ENCODE data around the gene TINAGL1.

The TINAGL1 gene

DNA sequence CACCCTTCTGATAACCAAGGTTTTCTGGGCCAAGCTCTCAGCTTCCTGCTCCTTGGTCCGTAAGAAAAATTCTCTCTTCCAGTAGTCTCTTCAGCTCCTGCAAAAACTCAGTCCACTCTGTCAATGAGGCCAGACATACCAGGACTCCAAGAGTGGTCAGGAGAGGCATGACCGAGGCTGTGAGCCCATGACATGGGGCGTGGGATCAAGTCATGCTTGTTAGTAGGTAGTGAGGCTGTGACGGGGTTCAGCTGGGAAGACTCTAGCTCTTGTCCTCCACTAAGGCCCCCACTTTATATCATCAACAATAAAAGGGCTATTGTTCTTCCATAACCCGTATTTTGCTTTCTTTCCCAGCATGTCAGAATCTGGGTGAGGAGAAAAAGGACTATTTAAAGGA is 31.0 kb downstream of the TINAGL1 start:
- no peak for DNase-seq (ENCODE audit: low read depth)

DNA sequence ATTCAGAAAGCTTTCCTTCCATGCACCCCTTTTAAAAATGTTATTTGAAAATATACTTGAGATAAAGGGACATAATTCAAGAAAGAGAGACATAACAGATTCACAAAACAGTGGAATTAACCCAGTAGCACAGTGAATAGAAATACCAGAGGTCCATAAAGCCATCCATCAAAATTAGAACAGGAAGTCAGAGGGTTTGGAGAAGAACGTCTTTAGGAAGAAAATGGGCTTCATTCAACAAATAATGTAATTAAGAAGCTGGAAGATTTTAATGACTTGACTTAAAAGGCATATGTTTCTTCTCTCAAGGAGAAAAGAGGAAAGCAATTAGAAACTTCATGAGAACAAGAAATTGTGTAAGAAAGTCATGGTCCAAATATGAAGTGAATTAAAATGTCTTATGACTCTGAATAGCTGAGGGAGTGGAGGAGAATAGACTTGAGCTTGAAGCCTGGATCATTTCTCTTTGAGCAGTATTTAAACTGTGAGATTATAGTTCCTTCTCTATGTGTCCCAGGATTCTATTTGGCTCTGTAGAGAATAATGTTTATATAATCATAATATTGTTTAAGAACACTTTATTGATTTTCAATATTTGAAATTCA is 33.3 kb downstream of the TINAGL1 start:
- no peak for DNase-seq (ENCODE audit: low read depth)

GRCh38 chr1:31614414-31615005 is 38.2 kb downstream of the TINAGL1 start:
- DNase-seq (ENCODE audit: low read depth) = no peak

- DNase-seq (ENCODE audit: low read depth) = no peak
Measured at GRCh38 chr1:31615414-31615813, 39.1 kb downstream of the TINAGL1 start.

GRCh38 chr1:31615939-31616338 is 39.6 kb downstream of the TINAGL1 start:
- no peak for DNase-seq (ENCODE audit: low read depth)

GRCh38 chr1:31617218-31617915 is 41.1 kb downstream of the TINAGL1 start, which contains the start of gene HCRTR1:
Gene HCRTR1 (plus strand): TSS chr1:31617689. CDS start chr1:31619193, 1,504 bp downstream.
- DNase-seq (ENCODE audit: low read depth) = no peak

- no peak for DNase-seq (ENCODE audit: low read depth)
Measured at GRCh38 chr1:31617916-31618746, 41.8 kb downstream of the TINAGL1 start.

- DNase-seq (ENCODE audit: low read depth) = no peak
Measured at GRCh38 chr1:31618916-31619846, 42.9 kb downstream of the TINAGL1 start.

- no peak for DNase-seq (ENCODE audit: low read depth)
Measured at GRCh38 chr1:31620631-31621497, 44.5 kb downstream of the TINAGL1 start.

GRCh38 chr1:31621498-31621820 is 45.1 kb downstream of the TINAGL1 start:
- no peak for DNase-seq (ENCODE audit: low read depth)

GRCh38 chr1:31621847-31622730 is 45.8 kb downstream of the TINAGL1 start:
- DNase-seq (ENCODE audit: low read depth) = no peak

DNA sequence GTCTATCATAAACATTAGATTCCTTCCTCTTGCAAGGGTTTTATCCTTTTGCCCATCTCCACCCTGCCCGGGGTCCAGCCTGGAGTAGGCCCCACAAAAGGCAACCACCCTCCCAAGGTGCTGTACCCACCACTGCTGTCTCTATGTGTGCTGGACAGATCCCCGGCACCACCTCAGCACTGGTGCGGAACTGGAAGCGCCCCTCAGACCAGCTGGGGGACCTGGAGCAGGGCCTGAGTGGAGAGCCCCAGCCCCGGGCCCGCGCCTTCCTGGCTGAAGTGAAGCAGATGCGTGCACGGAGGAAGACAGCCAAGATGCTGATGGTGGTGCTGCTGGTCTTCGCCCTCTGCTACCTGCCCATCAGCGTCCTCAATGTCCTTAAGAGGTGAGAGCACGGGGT is 47.0 kb downstream of the TINAGL1 start:
- DNase-seq (ENCODE audit: low read depth) = no peak

DNA sequence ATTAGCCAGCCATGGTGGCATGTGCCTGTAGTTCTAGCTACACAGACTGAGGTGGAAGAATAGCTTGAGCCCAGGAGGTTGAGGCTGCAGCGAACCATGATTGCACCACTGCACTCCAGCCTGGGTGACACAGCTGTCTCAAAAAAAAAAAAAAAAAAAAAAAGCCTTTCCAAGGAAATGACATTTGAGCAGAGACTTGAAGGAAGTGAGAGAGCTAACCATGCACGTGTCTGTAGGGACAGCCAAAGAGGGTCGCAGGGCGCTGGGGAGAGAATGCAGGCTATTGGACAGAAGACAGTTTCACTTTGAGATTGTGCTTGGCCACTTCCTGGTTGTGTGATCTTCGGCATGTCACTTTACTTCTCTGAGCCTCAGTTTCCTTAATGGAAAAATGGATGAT is 48.0 kb downstream of the TINAGL1 start:
- no peak for DNase-seq (ENCODE audit: low read depth)

- no peak for DNase-seq (ENCODE audit: low read depth)
Measured at GRCh38 chr1:31624731-31625514, 48.6 kb downstream of the TINAGL1 start.

GRCh38 chr1:31625561-31626222 is 49.4 kb downstream of the TINAGL1 start:
- no peak for DNase-seq (ENCODE audit: low read depth)

- no peak for DNase-seq (ENCODE audit: low read depth)
Measured at GRCh38 chr1:31626223-31627207, 50.2 kb downstream of the TINAGL1 start.
